ENCODE data around the gene KIF5C. TPM values are rescaled to one million over a fixed set of nuclear protein-coding genes. Genes with fewer than 3 reads are reported as not detected.

The KIF5C gene
- total and polyA plus RNA-seq, 2 experiments from 2014 or later = 45.0 to 49.1 TPM

DNA sequence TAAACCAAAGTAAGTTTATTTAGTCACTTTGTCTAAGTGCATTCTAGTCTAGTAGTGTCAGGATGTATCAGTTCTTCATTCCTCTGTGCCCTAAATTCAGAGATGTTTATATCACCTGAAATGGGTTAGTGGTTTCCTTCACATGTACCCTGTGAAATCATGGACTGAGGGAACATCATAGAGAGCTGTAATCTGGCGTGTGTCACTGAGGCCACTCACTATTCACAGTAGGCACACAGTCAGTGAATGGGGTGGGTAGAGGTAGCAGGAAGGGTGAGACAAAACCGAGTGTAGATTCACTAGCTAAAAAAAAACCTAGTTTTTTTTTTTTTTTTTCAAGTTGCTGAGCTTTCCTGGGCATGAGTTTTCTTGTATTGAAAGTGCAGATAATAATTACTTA is 5.6 kb downstream of the KIF5C start (continued):
- TF ChIP-seq, protein P1, sequence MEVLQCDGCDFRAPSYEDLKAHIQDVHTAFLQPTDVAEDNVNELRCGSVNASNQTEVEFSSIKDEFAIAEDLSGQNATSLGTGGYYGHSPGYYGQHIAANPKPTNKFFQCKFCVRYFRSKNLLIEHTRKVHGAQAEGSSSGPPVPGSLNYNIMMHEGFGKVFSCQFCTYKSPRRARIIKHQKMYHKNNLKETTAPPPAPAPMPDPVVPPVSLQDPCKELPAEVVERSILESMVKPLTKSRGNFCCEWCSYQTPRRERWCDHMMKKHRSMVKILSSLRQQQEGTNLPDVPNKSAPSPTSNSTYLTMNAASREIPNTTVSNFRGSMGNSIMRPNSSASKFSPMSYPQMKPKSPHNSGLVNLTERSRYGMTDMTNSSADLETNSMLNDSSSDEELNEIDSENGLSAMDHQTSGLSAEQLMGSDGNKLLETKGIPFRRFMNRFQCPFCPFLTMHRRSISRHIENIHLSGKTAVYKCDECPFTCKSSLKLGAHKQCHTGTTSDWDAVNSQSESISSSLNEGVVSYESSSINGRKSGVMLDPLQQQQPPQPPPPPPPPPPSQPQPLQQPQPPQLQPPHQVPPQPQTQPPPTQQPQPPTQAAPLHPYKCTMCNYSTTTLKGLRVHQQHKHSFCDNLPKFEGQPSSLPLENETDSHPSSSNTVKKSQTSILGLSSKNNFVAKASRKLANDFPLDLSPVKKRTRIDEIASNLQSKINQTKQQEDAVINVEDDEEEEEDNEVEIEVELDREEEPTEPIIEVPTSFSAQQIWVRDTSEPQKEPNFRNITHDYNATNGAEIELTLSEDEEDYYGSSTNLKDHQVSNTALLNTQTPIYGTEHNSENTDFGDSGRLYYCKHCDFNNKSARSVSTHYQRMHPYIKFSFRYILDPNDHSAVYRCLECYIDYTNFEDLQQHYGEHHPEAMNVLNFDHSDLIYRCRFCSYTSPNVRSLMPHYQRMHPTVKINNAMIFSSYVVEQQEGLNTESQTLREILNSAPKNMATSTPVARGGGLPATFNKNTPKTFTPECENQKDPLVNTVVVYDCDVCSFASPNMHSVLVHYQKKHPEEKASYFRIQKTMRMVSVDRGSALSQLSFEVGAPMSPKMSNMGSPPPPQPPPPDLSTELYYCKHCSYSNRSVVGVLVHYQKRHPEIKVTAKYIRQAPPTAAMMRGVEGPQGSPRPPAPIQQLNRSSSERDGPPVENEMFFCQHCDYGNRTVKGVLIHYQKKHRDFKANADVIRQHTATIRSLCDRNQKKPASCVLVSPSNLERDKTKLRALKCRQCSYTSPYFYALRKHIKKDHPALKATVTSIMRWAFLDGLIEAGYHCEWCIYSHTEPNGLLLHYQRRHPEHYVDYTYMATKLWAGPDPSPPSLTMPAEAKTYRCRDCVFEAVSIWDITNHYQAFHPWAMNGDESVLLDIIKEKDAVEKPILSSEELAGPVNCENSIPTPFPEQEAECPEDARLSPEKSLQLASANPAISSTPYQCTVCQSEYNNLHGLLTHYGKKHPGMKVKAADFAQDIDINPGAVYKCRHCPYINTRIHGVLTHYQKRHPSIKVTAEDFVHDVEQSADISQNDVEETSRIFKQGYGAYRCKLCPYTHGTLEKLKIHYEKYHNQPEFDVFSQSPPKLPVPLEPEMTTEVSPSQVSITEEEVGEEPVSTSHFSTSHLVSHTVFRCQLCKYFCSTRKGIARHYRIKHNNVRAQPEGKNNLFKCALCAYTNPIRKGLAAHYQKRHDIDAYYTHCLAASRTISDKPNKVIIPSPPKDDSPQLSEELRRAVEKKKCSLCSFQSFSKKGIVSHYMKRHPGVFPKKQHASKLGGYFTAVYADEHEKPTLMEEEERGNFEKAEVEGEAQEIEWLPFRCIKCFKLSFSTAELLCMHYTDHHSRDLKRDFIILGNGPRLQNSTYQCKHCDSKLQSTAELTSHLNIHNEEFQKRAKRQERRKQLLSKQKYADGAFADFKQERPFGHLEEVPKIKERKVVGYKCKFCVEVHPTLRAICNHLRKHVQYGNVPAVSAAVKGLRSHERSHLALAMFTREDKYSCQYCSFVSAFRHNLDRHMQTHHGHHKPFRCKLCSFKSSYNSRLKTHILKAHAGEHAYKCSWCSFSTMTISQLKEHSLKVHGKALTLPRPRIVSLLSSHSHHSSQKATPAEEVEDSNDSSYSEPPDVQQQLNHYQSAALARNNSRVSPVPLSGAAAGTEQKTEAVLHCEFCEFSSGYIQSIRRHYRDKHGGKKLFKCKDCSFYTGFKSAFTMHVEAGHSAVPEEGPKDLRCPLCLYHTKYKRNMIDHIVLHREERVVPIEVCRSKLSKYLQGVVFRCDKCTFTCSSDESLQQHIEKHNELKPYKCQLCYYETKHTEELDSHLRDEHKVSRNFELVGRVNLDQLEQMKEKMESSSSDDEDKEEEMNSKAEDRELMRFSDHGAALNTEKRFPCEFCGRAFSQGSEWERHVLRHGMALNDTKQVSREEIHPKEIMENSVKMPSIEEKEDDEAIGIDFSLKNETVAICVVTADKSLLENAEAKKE (CRISPR knock-in tag; IDR thresholded peaks at IDR 0.05) = no peak
- TF ChIP-seq STAT1 (IDR thresholded peaks at IDR 0.05; ENCODE audit: unreplicated experiment) (no peak), POLR2AphosphoS5 (IDR thresholded peaks at IDR 0.05; ENCODE audit: low read depth) (no peak), NANOG (IDR thresholded peaks at IDR 0.05; ENCODE audit: borderline replicate concordance) (no peak), CREB1 (CRISPR knock-in tag; IDR thresholded peaks at IDR 0.05; ENCODE audit: low read depth) (no peak), EZH2 (IDR thresholded peaks at IDR 0.05; ENCODE audit: low read depth, unreplicated experiment) (no peak)
- TF ChIP-seq, protein P2, sequence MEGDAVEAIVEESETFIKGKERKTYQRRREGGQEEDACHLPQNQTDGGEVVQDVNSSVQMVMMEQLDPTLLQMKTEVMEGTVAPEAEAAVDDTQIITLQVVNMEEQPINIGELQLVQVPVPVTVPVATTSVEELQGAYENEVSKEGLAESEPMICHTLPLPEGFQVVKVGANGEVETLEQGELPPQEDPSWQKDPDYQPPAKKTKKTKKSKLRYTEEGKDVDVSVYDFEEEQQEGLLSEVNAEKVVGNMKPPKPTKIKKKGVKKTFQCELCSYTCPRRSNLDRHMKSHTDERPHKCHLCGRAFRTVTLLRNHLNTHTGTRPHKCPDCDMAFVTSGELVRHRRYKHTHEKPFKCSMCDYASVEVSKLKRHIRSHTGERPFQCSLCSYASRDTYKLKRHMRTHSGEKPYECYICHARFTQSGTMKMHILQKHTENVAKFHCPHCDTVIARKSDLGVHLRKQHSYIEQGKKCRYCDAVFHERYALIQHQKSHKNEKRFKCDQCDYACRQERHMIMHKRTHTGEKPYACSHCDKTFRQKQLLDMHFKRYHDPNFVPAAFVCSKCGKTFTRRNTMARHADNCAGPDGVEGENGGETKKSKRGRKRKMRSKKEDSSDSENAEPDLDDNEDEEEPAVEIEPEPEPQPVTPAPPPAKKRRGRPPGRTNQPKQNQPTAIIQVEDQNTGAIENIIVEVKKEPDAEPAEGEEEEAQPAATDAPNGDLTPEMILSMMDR (conservative IDR thresholded peaks at IDR 0.05; ENCODE audit: low read depth in 2 of 2) = no peak

DNA sequence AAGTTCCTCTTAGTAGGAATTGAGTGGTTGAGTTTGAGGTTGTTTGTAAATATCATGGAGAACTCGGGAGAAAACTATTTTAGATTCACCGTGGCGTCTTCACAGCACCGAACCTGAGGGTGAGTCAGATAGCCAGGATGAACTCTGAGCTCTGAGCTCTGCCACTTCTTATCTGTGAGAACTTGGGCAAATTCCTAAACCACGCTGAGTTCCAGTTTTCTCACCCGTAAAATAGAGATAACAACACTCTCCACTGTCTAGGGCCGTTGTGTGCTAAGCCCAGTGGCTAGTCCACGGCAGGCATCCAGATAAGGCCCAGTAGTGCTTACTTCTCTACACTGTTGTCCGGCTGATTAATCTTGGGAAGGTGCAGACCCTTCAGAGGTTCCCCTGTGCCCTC is 7.0 kb downstream of the KIF5C start:
- Histone ChIP-seq H3K4me2 (no peak overlapping the region), H3K79me2 (replicated peaks; ENCODE audit: insufficient read depth) (peaks cover 23% of the 10 kb centered on the region), H3K4me1 (ENCODE audit: insufficient read depth) (peaks cover 21% of the 10 kb centered on the region), H3K9me2 (ENCODE audit: insufficient read depth) (no peaks in the 10 kb centered on the region), H3F3A (replicated peaks; ENCODE audit: low read depth) (peaks cover 2% of the 10 kb centered on the region; the same call in 1 of the 2 replicates), H3K27ac (ENCODE audit: low read depth) (no peak overlapping the region), H4K20me1 (replicated peaks; ENCODE audit: insufficient read depth) (peaks cover 31% of the 10 kb centered on the region), H3K36me3 (ENCODE audit: insufficient read depth) (0 out of 2 replicates have a peak, but pooled peaks cover 4% of the 10 kb centered on the region), H2AFZ (no peak overlapping the region), H3K4me3 (no peak overlapping the region), H3K27me3 (ENCODE audit: insufficient read depth) (no peaks in the 10 kb centered on the region)
- Mint-ChIP-seq H3K36me3 (ENCODE audit: low read depth) (peaks cover 24% of the 10 kb centered on the region), H3K4me3 (no peak overlapping the region), H3K4me1 (peaks cover 28% of the 10 kb centered on the region), H3K27ac (no peak overlapping the region), H3K27me3 (ENCODE audit: insufficient read depth, low read depth, poor library complexity) (peaks cover 2% of the 10 kb centered on the region), H3K9me3 (peaks cover 12% of the 10 kb centered on the region; the same call in 2 of the 3 replicates)
- DNase-seq (ENCODE audit: low spot score) = no peak
- ATAC-seq = no peak
- TF ChIP-seq, protein P1 (CRISPR knock-in tag; IDR thresholded peaks at IDR 0.05) = no peak
- no peak for TF ChIP-seq ZNF331 (CRISPR knock-in tag; IDR thresholded peaks at IDR 0.05; ENCODE audit: low read depth)
- TF ChIP-seq EZH2phosphoT487 (IDR thresholded peaks at IDR 0.05; ENCODE audit: unreplicated experiment) = no peak

All from GM23338 (cell line).